ENCODE results near the gene WAC. TPM values are rescaled to one million over a fixed set of nuclear protein-coding genes. Genes with fewer than 3 reads are reported as not detected.
"Not testable (repeated sequence)": the region's sequence is repeated elsewhere in the genome, so short reads cannot be mapped to it uniquely, and the experiment has no call there.

Gene WAC
- total and polyA plus RNA-seq, 3 experiments from 2014 or later: 119 to 142 (median 134) TPM

DNA sequence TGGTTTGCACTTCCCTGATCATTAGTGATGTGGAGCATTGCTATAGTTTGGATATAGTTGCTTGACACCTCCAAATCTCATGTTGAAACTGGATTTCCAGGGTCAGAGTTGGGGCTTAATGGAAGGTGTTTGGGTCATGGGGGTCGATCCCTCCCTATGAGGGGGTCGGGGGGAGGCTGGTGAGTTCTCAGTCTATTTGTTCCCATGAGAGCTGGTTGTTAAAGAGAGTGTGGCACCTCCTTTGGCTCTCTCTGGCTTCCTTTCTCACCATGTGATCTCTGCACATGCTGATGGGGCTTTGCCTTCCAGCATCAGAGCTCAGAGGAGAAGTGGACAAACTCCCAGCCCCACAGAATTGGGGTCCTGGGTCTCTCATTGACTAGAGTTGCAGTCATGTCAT, 107.6 kb downstream of the WAC start:
- no peak overlapping the region for H3K4me3 Mint-ChIP-seq
- H3K27me3 Mint-ChIP-seq: peaks cover 10 to 15% of the 10 kb centered on the region in 2 donors
- DNase-seq: no peak
- no peak overlapping the region for H3K27ac Mint-ChIP-seq
- H3K36me3 Mint-ChIP-seq: peaks cover 0 to 7% (median 0%) of the 10 kb centered on the region in 3 donors
- no peak overlapping the region for H3K4me3 ChIP-seq (ENCODE audit: low read length)
- H3K9me3 Mint-ChIP-seq: peaks cover 10 to 16% (median 13%) of the 10 kb centered on the region in 5 donors
- H3K4me1 Mint-ChIP-seq: no peaks in the 10 kb centered on the region
- no peaks in the 10 kb centered on the region for H3K9me3 ChIP-seq (ENCODE audit: low read length)
- no peaks in the 10 kb centered on the region for H3K36me3 ChIP-seq (ENCODE audit: insufficient read depth, low read length)
- CTCF ChIA-PET: interaction anchor here (2.9 kb wide), 1 partner anchor 12 kb away, joined by 9 read pairs; no protein-coding TSS in a partner anchor
- no peaks in the 10 kb centered on the region for H3K4me1 ChIP-seq (ENCODE audit: insufficient read depth, low read length)
- POLR2A ChIA-PET: no interaction called here
- no peaks in the 10 kb centered on the region for H3K27me3 ChIP-seq (ENCODE audit: insufficient read depth, low read length, poor library complexity, severe bottlenecking)
- H3K27ac ChIP-seq (ENCODE audit: low read depth, low read length): no peak overlapping the region

DNA sequence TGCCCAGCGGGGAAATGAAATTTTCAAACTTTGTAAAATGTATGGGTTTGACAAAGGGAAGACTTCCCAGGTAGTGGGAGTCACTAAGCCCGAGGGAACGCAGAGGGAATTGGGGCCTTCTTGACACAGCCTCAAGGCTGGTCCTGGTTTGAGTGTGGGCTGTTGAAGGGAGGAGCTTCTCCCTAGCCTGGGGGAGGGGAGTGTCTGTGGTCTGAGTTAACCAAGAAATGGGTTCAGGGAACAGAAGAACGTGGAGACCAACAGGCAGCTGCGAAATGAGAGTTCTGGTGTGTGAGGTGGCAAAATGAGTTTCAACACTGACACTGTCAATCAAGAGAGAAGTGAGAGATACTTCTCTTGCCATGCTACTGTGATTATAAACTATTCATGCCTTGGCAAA, 111.7 kb downstream of the WAC start:
- peak overlapping the region in 1 of 8 donors; percentile 67 for H3K27ac Mint-ChIP-seq
- Histone ChIP-seq H3K36me3 (ENCODE audit: insufficient read depth, low read length) (no peaks in the 10 kb centered on the region), H3K4me3 (ENCODE audit: low read length) (no peak overlapping the region), H3K27me3 (ENCODE audit: insufficient read depth, low read length, poor library complexity, severe bottlenecking) (no peaks in the 10 kb centered on the region), H3K9me3 (ENCODE audit: low read length) (no peaks in the 10 kb centered on the region), H3K27ac (ENCODE audit: low read depth, low read length) (no peak overlapping the region), H3K4me1 (ENCODE audit: insufficient read depth, low read length) (no peaks in the 10 kb centered on the region)
- ChIA-PET CTCF (interaction anchor here (0.8 kb wide), 1 partner anchor 19 kb away, joined by 3 read pairs; no protein-coding TSS in a partner anchor), POLR2A (no interaction called here)
- H3K4me1 Mint-ChIP-seq: no peaks in the 10 kb centered on the region
- H3K27me3 Mint-ChIP-seq: peaks cover 3 to 29% of the 10 kb centered on the region in 2 donors
- H3K4me3 Mint-ChIP-seq: no peak overlapping the region
- no peaks in the 10 kb centered on the region for H3K36me3 Mint-ChIP-seq
- peaks cover 0 to 4% (median under 1%) of the 10 kb centered on the region in 5 donors for H3K9me3 Mint-ChIP-seq
- no peak for DNase-seq

- H3K4me3 ChIP-seq (ENCODE audit: low read length): no peak overlapping the region
- no peaks in the 10 kb centered on the region for H3K4me1 ChIP-seq (ENCODE audit: insufficient read depth, low read length)
- no peak overlapping the region for H3K27ac ChIP-seq (ENCODE audit: low read depth, low read length)
- H3K9me3 Mint-ChIP-seq: no peaks in the 10 kb centered on the region
- H3K36me3 Mint-ChIP-seq: no peaks in the 10 kb centered on the region
- H3K27me3 Mint-ChIP-seq: peaks cover 6 to 45% of the 10 kb centered on the region in 2 donors
- H3K9me3 ChIP-seq (ENCODE audit: low read length): no peaks in the 10 kb centered on the region
- no peak overlapping the region for H3K4me3 Mint-ChIP-seq
- no peak overlapping the region for H3K27ac Mint-ChIP-seq
- no peaks in the 10 kb centered on the region for H3K27me3 ChIP-seq (ENCODE audit: insufficient read depth, low read length, poor library complexity, severe bottlenecking)
- no peaks in the 10 kb centered on the region for H3K4me1 Mint-ChIP-seq
- H3K36me3 ChIP-seq (ENCODE audit: insufficient read depth, low read length): no peaks in the 10 kb centered on the region
- ChIA-PET POLR2A (no interaction called here), CTCF (no interaction called here)
- no peak for DNase-seq
These were observed 119.2 kb downstream of the WAC start for GRCh38 chr10:28652106-28652505.

DNA sequence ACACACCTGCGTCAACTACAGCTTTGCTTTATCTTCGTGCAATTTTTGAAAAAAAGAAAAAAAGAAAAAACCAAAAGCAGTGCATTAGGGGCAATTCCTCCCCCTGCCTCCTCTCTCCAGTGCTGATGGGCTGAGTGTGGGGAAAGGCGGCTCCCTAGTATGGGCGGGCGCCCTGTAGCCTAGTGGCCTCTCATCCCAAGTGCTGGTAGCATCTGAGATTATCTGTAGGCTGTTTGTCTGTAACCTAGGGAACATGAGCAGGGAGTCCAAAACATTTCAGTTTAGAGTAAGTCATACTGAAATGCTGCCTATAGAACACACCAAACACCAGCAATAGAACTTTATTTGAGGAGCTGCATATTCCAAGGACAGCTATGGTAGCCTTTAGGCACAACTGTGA, 119.8 kb downstream of the WAC start:
- DNase-seq: no peak
- H3K4me1 Mint-ChIP-seq: no peaks in the 10 kb centered on the region
- H3K27ac Mint-ChIP-seq: no peak overlapping the region
- Histone ChIP-seq H3K27me3 (ENCODE audit: insufficient read depth, low read length, poor library complexity, severe bottlenecking) (no peaks in the 10 kb centered on the region), H3K36me3 (ENCODE audit: insufficient read depth, low read length) (no peaks in the 10 kb centered on the region), H3K4me3 (ENCODE audit: low read length) (no peak overlapping the region), H3K9me3 (ENCODE audit: low read length) (no peaks in the 10 kb centered on the region), H3K4me1 (ENCODE audit: insufficient read depth, low read length) (no peaks in the 10 kb centered on the region), H3K27ac (ENCODE audit: low read depth, low read length) (no peak overlapping the region)
- no peaks in the 10 kb centered on the region for H3K9me3 Mint-ChIP-seq
- H3K4me3 Mint-ChIP-seq: no peak overlapping the region
- no peaks in the 10 kb centered on the region for H3K36me3 Mint-ChIP-seq
- POLR2A ChIA-PET: no interaction called here
- CTCF ChIA-PET: interaction anchor here (1.5 kb wide), 1 partner anchor 11 kb away, joined by 4 read pairs; no protein-coding TSS in a partner anchor
- H3K27me3 Mint-ChIP-seq: peaks cover 6 to 45% of the 10 kb centered on the region in 2 donors

GRCh38 chr10:28658824-28659223, 125.9 kb downstream of the WAC start:
- DNase-seq; H3K4me3 ChIP-seq (ENCODE audit: low read length); H3K9me3 ChIP-seq (ENCODE audit: low read length); H3K27ac Mint-ChIP-seq; H3K27me3 ChIP-seq (ENCODE audit: insufficient read depth, low read length, poor library complexity, severe bottlenecking); H3K4me1 ChIP-seq (ENCODE audit: insufficient read depth, low read length); CTCF ChIA-PET; H3K27ac ChIP-seq (ENCODE audit: low read depth, low read length); H3K4me1 Mint-ChIP-seq; H3K36me3 Mint-ChIP-seq; H3K9me3 Mint-ChIP-seq; POLR2A ChIA-PET; H3K4me3 Mint-ChIP-seq; H3K36me3 ChIP-seq (ENCODE audit: insufficient read depth, low read length): not testable (repeated sequence)
- peaks cover 8 to 30% of the 10 kb centered on the region in 2 donors for H3K27me3 Mint-ChIP-seq

DNA sequence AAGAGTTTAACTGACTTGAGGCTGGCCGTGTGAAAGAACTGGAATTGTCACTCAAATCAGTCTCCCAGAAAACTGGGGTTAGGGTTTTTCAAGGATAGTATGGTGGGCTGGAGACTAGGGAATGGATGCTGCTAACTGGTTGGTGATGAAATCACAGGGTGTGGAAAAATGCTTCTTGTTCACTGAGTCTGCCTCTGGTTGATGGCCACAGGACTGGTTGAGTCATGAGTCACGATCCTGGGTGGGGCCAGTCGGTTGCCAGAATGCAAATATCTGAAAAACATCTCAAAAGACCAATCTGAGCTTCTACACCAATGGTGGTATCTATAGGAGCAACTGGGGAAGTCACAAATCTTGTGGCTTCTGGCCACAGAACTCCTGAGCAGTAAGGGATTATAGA, 128.1 kb downstream of the WAC start:
- Mint-ChIP-seq H3K36me3 (no peaks in the 10 kb centered on the region), H3K9me3 (no peaks in the 10 kb centered on the region), H3K4me3 (no peak overlapping the region), H3K27me3 (peaks cover 14 to 37% of the 10 kb centered on the region in 2 donors), H3K4me1 (peaks cover 4 to 6% (median 5%) of the 10 kb centered on the region in 3 donors), H3K27ac (no peak overlapping the region)
- Histone ChIP-seq H3K27ac (ENCODE audit: low read depth, low read length) (no peak overlapping the region), H3K36me3 (ENCODE audit: insufficient read depth, low read length) (no peaks in the 10 kb centered on the region), H3K9me3 (ENCODE audit: low read length) (no peaks in the 10 kb centered on the region), H3K4me1 (ENCODE audit: insufficient read depth, low read length) (no peaks in the 10 kb centered on the region), H3K27me3 (ENCODE audit: insufficient read depth, low read length, poor library complexity, severe bottlenecking) (no peaks in the 10 kb centered on the region), H3K4me3 (ENCODE audit: low read length) (no peak overlapping the region)
- DNase-seq: no peak
- ChIA-PET CTCF (interaction anchor here (1.5 kb wide), 1 partner anchor 15 kb away, joined by 3 read pairs; no protein-coding TSS in a partner anchor), POLR2A (no interaction called here)

DNA sequence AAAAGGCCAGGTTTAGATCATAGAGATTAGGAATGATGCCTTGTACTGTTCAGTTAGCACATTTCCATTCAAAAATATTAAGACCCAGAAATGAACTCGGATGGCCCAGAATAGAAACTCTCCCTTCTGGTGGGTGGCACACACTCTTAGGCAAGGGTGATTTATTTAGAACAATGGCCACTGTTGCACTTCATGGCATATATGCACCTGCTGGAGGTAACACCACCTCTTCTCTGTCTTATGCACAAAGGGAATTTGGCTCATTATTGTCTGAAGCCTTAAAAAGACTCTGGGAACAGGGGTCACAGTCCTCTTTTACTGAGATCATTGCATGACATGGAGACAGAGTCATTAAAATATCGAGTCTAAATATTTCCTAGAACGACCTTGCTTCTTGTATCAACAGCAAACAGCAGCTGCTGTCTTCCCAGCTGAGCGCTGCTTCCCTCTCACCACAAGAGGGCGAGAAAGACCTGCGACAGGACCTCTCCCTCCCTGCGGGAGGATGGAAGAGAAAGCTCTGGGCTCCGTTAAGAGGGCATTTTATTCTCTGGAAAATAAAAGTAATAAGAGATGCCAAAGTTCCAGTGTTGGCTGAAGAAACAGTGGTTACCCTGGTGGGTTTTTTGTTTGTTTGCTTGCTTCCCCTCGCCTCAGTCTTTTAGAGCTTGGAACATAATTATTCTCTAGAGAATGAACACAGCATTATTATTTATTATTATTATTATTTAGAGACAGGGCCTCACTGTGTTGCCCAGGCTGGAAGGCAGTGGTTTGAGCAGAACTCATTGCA, 130.9 kb downstream of the WAC start:
- no peaks in the 10 kb centered on the region for H3K36me3 ChIP-seq (ENCODE audit: insufficient read depth, low read length)

GRCh38 chr10:28664369-28664740, 131.4 kb downstream of the WAC start:
- Histone ChIP-seq H3K27me3 (ENCODE audit: insufficient read depth, low read length, poor library complexity, severe bottlenecking) (peaks cover 14% of the 10 kb centered on the region), H3K4me3 (ENCODE audit: low read length) (no peak overlapping the region), H3K9me3 (ENCODE audit: low read length) (no peaks in the 10 kb centered on the region), H3K36me3 (ENCODE audit: insufficient read depth, low read length) (no peaks in the 10 kb centered on the region), H3K4me1 (ENCODE audit: insufficient read depth, low read length) (no peaks in the 10 kb centered on the region), H3K27ac (ENCODE audit: low read depth, low read length) (no peak overlapping the region)
- Mint-ChIP-seq H3K9me3 (peaks cover 0 to 3% (median 0%) of the 10 kb centered on the region in 5 donors), H3K36me3 (no peaks in the 10 kb centered on the region), H3K27ac (no peak overlapping the region), H3K4me1 (peaks cover 14 to 22% (median 20%) of the 10 kb centered on the region in 3 donors), H3K27me3 (peaks cover 37 to 61% of the 10 kb centered on the region in 2 donors), H3K4me3 (no peak overlapping the region)
- DNase-seq: no peak
- ChIA-PET CTCF (interaction anchor here (0.7 to 1.9 kb wide), 15 partner anchors 8 to 784 kb away, joined by 3 to 8 read pairs (median 4); no protein-coding TSS in a partner anchor), POLR2A (no interaction called here)

More for the DNA sequence above, 130.9 kb downstream of the WAC start:
- peaks cover 11 to 16% (median 14%) of the 10 kb centered on the region in 3 donors for H3K4me1 Mint-ChIP-seq
- Histone ChIP-seq H3K9me3 (ENCODE audit: low read length) (no peaks in the 10 kb centered on the region), H3K27ac (ENCODE audit: low read depth, low read length) (no peak overlapping the region), H3K4me3 (ENCODE audit: low read length) (no peak overlapping the region), H3K4me1 (ENCODE audit: insufficient read depth, low read length) (no peaks in the 10 kb centered on the region), H3K27me3 (ENCODE audit: insufficient read depth, low read length, poor library complexity, severe bottlenecking) (peaks cover 8% of the 10 kb centered on the region)
- CTCF ChIA-PET: interaction anchor here (0.7 to 1.9 kb wide), 16 partner anchors 9 to 785 kb away, joined by 3 to 8 read pairs (median 4); no protein-coding TSS in a partner anchor
- no peak overlapping the region for H3K27ac Mint-ChIP-seq
- H3K9me3 Mint-ChIP-seq: peaks cover 0 to 3% (median 0%) of the 10 kb centered on the region in 5 donors
- DNase-seq: peak; percentile 35 to 79 (median 47)
- POLR2A ChIA-PET: no interaction called here
- no peaks in the 10 kb centered on the region for H3K36me3 Mint-ChIP-seq
- H3K4me3 Mint-ChIP-seq: no peak overlapping the region
- peaks cover 35 to 55% of the 10 kb centered on the region in 2 donors for H3K27me3 Mint-ChIP-seq
